HTR-8/SVneo (cell line): ENCODE data around the gene RTN4R.
A peak's percentile ranks its signal among the peaks of the same experiment; 100 is the strongest.

Experiments
- DNase-seq: peaks from one replicate; pipeline ENCODE4 v3.0.0; 2011; ENCODE audit warnings: low spot score, mixed read lengths; ENCODE audit not compliant: insufficient read length
- FAIRE-seq: peaks from 2 replicates; lab custom pipeline; 2011; peaks lifted over from hg19 to GRCh38; lab: Jason Lieb, UNC

RTN4R gene

DNA sequence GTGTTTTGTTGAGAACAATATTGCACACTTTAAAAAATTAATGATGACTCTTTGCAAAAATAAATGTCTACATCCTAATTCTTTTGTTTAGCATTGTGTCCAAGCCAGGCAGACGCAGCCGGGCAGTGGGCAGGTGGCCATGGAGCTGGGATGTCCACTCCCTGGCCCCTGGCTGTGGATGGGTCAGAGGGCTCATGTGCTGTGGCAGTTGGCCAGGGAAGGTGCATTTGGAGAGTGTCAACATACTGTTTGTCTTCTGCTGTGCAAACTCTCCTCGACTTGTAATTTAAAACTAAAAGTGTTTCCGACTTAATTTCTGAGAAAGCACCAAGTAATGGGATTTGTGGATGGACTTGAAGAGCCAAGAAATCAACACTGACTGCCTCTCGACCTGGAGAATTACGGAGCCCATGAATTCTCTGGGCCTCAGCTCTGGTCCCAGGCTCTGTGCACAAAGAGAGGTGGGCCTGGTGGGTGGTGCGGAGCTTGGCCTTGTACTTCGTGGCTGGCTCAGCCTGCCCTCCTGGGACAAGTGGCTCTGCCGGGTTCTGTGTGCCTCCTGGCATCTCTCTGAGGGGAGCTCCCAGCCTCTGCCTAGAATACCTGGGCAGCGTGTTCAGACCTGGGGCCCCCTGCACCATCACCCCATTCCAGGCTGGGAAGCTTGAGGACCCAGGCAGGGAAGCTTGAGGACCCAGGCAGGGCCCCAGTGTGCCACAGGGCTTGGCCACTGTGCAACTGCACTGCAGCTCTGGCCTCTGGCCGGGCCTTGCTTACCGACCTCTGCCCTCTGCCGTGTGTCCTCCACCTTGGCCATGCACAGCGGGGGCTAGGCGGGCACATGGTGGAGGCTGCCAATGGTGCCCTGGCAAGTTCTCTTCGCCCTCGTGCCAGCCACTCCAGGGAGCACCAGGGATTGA lies 46.4 kb downstream of the RTN4R start:
- FAIRE-seq: no peak
- no peak for DNase-seq

DNA sequence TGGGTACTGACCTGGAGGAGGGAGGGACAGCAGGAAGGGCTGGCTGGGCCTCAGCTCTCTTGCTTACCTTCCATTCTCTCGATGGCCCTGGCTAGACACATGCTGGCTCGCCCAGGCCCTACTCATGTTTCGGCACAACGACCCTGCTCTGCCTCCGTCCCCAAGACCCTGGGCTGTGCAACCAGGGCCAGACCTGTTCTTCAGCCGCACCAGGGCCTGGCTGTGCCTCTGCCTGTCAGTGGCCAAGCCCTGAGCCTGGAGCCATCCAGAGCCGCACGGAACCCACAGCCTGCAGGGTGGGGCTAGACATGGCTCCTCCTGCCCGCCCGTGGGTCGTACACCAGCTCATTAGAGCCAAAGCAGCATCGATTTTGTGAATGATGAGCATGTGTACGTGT lies 47.5 kb downstream of the RTN4R start:
- DNase-seq: no peak
- no peak for FAIRE-seq

DNA sequence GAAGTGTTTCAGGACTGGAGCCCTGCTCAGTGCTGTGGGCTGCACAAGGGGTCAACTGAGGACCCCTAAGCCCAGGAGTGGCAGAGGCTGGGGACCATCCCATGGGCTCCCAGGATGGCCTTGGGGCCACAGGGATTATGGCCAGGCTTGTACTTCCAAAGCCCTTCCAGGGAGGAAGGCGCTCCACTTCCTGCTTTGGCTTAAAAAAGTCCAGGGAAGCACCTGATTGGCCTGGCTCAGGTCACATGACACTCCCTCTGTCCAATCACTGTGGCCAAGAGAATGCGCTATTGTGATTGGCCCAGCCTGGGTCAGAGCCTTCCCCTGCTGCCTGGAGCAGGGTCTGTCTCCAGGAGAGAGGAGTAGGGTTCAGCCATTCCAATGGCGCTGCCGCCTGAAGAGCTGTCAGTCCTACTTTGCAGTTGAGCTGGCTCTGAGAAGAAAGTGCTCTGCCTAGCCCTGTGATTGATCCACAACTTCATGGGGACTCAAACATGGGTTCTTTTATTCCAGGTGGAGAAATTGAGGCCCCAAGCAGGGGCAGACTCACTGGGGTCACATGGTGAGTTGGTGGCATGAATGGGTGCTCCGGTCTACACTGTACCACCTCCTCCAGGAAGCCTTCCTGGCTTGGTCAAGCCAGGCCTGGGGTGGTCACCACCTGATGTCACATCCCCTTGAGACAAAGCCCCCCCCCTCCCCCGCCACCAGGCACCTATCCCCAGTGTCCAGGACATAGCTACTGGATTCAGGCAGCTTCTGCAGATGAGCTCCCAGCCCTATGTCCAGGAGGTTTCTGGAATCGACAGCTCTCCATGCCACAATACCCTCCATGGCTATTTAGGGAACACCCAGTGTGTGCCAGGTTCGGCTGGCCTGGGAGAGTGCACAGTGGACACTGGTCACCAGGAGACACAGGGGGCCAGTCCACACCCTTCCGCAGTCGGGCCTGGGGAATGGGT lies 48.2 kb downstream of the RTN4R start:
- no peak for DNase-seq
- FAIRE-seq: no peak

DNA sequence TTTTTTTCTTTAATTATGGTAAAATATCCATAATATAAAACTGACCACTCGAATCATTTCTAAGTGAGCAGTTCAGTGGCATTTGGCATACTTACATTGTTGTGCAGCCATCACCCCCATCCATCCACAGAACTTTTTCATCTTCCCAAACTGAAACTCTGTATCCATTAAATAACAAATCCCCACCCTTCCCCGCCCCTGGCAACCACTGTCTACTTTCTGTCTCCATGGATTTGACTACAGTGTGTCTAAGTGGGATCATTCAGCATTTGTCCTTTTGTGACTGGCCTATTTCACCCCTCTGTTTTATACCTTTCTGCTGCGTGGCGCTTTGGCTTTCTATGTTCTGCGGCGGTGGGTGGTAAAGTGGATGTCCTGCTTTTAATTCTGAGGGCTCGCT lies 49.1 kb downstream of the RTN4R start:
- DNase-seq (no peak), FAIRE-seq (no peak)

DNA sequence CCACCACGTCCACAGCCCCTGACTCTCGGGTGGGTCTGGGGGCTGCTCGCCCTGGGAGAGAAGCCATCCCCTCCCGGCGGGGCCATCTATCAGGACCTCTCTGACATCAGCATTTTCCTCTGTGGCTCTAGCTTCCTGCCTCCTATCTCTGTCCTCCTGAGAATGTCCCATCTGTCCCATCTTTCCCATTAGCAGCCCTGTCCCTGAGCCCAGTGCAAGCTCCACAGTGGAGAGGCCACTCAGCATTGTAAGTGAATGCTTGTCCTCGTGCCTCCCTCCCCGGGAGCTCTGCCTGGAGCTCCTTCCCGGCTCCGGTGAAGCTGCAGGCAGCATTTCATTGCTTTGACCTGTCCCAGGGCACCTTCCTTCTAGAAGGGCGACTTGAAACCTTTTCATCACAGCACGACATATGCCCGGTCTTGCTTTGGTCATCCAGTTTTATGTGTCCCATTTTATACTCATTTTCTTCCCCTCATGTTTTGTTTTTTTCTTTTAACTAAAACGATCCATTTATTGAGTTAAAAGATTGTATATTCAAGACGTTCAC lies 49.7 kb downstream of the RTN4R start:
- no peak for FAIRE-seq
- no peak for DNase-seq

DNA sequence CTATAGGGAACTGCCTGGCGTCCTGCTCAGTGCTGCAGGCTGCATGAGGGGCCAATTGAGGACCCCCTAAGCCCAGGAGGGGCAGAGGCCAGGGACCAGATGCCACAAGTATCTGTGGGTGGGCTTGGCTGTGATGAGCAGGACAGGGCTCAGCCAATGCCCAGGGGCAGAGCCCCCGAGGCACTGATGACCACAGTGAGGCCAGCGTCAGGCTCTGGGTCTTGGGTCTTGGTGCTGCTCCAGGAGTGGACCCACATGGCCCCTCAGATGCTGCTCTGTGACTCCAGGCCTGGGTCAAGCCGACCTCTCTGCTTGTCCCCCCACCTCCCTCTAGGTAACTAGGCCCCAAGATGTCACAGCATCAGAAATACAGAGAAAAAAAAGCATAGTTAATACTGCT lies 50.6 kb downstream of the RTN4R start:
- DNase-seq (no peak), FAIRE-seq (no peak)

DNA sequence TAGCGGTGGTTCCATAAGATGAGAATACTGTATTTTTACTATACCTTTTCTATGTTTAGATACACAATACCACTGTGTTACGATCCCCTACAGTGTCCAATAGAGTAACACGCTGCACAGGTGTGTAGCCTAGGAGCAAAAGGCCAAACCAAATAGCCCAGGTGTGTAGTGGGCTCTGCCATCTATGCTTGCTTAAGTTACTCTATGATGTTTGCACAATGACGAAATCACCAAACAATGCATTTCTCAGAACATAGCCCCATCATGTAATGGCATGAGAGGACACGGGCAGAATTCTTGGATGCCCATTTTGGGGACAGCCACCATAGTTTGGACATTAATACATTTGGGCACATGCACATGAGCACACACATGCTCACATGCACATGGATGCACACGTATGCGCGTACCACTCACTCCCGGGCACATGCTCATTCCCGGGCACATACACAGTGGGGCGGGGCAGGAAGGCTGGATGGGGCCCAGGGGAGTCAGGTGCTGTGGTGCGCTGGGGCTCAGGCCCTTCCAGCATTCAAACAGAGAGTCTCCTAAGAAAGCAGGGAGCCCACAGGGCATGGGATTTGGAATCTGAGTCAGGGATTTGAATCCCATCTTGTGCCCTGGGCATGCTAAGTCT lies 51.1 kb downstream of the RTN4R start:
- FAIRE-seq (no peak), DNase-seq (no peak)

DNA sequence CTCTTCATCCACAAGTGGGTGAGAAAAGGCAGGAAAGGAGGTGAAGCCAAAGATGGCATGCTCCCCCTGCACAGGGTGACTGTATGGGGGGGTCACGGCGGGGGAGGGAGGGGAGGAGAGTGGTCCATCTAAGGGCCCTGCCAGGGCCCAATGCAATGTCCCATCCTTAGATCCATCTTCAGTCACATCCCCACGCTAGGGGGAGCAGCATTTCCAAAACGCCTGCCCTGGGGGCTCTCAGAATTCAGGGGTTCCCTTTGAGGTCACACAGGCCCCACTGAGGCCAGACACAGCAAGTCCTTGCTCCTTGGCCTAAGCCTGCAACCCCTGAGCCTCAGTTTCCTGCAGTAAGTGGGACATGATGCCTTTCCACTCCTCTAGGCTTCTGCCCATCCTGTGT lies 52.4 kb downstream of the RTN4R start:
- FAIRE-seq: no peak

DNA sequence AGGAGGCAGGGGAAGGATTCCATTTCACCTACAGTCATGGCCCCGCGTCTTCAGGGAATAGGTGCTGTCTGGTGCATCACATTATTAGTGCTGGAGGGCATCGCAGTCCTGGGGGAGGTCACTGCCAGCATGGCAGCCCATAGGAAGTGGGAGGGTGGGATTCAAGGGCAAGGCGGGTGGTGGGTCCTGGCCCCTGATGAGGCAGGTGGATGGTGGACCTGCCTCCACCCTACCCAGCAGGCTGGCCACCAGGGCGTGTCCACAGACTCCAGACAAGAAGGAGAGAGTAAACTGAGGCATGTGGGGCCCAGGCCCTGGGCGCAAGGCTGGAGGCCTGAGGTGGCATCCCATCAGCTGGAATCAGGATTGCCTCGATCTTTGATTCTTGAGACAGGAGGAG lies 53.3 kb downstream of the RTN4R start:
- FAIRE-seq (no peak), DNase-seq (no peak)

More for the DNA sequence above, 52.4 kb downstream of the RTN4R start:
- DNase-seq: no peak

DNA sequence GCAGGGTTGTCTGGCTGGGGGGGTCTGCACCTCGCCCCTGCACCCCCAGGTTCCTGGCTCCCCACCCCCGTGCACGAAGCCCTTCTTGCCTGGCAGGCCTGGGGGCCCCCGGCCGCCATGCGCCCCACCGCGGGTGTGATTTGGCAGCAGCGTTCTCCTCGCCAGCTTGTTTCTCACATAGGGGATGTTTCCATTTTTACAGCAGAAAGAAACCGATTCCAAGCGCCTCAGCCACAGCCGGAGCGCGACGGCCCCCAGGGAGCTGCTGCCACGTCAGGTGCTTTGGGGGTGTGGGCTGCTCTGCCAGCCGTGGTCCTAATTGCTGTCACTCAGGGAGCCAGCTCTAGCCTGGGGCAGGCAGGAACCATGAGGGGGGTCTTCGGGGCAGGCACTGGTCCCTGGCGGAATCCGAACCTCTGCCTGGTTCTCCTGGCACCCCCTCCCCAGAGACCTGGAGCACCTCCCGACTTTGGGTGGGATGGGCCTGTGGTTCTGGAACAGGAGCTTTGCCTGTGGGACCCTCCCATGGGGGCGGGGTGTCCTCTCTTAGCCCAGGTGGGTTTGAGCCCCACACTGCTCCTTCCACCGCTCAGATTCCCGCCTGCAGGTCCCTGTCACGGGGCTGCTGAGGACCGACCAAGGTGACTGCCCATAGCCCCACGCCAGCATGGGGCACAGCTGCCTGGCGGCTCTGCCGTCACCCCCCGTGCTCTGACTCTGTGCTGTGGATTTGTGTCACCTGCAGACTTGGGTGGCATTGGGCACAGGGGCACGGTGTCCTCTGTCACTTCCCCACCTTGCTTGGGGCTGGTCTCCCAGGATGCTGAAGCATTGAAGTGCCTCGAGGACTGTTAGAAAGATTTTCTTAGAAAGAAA lies 54.0 kb downstream of the RTN4R start:
- FAIRE-seq: no peak
- no peak for DNase-seq

DNA sequence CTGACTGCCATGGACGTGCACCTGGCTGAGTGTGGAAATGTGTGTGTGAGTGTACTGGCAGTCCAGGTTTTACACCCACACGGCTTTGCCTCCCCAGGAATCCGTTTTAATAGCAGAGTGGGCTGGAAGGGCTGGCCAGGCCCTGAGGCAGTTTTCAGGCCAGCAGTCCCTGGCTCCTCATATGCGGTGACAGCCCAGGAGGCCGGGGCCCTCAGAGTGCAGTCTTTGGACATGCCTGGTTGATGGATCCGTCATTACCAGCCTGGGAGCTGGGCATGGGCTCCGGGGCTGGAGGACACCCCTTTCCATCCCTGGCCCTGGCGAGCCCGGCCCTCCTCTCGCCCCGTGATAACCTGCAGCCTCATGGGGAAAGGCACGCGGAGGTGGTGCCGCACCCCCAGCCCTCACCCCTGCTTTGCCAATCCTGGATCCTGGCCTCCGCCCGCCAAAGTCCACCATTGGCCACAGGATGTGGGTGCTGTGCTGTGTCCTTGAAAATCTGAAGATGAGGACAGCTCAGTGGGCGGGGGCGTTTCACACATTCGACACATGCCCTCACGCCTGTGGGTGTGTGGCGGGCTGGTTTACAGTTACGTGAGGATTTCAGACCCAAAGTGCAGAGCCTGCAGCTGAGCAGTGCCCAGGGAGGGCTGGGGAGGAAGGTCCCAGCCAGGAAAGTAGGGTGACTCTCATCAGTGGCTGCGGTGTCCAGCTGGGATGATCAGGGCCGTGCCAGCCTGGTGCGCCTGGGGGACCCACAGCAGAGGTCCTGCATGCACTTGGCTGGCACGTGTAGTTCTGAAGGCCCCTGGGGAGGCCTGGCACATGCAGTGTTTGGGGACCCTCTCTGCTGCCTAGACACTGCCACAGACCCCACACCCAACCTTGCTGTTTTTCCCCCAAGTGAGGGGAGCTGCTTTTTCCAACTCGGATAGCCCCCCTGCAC lies 55.1 kb downstream of the RTN4R start:
- DNase-seq (no peak), FAIRE-seq (no peak)

DNA sequence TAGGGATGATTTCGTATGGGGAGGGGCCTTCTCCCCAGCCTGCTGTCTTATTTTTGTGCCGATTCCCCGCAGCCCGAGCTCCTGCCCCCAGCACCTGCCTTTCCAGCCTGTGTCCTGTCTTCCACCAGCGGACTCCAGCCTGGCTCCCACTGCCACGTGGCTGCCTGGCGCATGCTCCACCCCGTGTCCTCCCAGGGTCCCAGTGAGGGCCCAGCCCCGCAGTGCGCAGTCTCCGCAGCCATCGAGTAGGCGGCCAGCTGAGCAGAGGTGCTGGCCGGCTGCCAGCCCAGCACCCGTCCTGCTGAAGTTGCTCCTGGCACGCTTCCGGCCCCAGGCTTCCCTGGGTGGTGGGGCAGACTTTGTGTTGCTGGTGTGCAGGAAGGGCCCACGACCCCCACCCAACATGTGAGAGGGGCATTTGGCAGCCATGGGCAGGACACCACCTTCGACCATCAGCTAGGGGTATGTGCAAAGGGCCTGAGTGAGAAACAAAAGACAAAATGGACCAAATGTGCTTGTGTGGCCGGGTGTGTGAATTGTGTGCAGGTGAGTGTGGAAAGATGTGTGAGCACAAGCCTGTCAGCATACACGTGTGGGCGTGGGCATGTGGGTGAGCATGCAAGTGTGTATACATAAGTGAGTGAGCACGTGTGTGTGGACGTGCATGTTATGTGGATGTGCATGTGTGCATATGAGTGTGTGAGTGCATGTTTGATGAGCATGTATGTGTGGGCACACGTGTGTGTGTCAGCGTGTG lies 55.9 kb downstream of the RTN4R start:
- FAIRE-seq (peak; percentile 93), DNase-seq (no peak)

DNA sequence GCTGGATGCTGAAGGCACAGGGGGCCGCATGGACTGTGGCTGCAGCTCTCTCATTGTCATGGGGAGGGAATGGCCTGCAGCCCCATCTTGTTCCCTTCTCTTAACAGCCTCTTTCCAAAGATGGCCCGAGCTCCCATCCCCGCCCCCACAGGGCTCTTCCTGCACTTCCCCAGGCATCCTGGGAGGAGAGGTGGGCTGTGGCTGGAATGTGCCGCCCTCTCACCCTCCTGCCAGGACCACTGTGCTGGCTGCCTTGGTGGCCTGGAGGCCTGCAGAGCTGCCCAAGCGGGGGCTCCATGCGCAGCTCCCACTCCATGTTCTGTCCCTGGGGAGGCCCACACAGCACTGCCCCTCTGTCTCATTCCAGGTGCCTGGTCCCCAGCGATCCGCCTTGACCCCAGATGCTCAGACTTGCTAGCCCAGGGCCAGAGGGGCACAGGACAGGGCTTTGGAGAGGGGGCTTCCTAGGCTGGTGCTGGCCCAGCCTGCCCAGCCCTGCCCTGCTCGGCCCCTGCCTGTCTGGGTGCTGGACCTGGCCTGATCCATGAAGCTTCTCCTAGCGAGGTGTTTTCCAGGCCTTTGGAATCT lies 56.6 kb downstream of the RTN4R start:
- FAIRE-seq (no peak), DNase-seq (no peak)

DNA sequence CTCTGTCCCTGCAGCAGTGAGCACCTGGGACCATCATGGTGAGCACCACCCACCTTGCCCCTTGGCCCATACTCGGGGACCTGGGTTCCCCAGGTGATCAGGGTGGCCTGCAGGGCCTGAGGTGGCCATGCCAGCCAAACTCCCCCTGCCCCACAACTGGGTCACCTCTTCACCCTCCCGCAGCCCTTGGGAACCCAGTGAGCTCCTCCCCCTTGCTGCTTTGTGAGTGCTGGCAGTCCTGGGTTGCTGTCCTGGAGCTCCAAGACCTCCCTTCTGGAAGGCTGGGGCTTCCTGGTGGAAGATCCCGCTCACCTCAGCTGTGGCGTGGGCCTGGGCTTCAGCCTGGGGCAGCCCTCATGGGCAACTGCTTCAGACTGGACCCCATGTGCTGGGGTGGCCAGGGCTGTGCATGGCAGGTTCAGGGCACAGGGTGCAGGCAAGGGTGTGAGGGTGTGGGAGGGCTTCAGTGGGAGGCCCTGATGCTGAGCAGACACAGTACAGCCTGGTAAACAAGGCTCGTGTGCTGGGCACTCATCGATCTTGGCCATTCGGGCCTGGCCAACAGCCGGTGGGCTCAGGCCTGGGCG lies 57.6 kb downstream of the RTN4R start:
- no peak for DNase-seq
- FAIRE-seq: no peak

DNA sequence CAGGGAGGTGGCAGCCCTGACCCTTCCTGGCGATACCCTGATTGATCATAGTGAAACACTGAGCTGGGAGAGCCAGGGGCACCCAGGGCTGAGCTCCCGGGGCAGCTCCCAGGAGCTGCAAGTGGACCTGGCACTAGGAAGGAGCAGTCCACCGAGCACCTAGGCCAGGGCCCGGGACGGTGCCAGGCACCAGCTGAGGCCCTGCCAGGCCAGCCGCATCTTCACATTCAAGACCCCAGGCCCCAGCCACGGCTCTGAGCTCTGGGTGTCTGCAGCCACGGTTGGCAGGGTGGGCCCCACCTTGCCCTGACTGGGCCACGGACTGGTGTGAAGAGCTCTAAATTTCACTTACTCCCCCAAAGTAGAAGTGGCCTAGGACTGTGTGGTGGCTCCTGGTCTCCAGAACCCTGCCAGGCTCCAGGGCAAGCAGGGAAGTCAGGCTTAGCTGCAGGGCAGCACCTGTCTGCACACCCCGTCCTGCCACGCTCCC lies 58.3 kb downstream of the RTN4R start:
- FAIRE-seq (no peak), DNase-seq (no peak)

DNA sequence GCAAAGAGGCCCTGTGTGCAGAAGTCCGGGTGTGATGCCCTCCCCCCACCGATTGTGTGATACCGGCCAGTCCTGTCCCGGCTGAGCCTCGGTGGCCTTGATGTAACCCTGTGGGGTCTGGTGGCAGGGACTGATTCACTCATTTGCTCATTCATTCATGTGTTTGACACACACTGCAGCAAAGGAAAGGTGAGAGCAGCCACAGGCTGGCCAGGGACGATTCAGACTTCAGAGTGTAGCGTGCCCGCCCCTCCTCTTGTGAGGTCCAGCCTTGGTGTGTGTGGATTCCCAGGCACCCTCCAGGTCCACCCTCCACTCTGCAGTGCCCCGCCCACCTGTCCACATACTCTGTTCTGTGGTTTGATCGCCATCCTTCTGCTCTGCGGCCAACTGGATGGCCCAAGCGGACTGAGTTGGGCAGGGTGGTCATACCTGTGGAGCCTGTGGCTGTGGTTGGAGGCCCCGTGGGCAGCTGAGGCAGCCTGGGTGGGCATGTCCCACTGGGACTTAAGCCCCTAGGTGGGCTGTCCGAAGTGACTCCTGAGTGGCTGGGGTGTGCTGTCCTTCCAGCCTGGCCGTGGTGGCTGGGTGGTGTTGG lies 59.3 kb downstream of the RTN4R start:
- DNase-seq: no peak
- FAIRE-seq: no peak
